Neural cell (in vitro differentiated cells): ENCODE measurements around the gene KRTAP10-3. TPM values are rescaled to one million over a fixed set of nuclear protein-coding genes. Genes with fewer than 3 reads are reported as not detected.

Experiments used
- H2AFZ ChIP-seq: fragments of 200-600, 300-800 bp; sonication (generic), shearing (Covaris generic); 2 replicates; pipeline ENCODE4 v1.6.0; 2014; ENCODE audit warnings: low read depth, mild to moderate bottlenecking, antibody characterized with exemption, low read length, moderate library complexity
- H3F3A ChIP-seq: fragments of 200-600 bp; shearing (Covaris generic); 2 replicates; pipeline ENCODE4 v1.6.1; 2016; ENCODE audit warnings: mild to moderate bottlenecking, moderate library complexity, mixed read lengths, antibody characterized with exemption, low read length; ENCODE audit not compliant: insufficient read depth, poor library complexity, severe bottlenecking
- H3K27ac ChIP-seq: fragments of 200-600, 300-800 bp; sonication (generic), shearing (Covaris generic); 2 replicates; pipeline ENCODE4 v1.5.1; 2014; ENCODE audit warnings: mild to moderate bottlenecking, low read length, moderate library complexity
- H3K27me3 ChIP-seq: fragments of 300-800, 200-600 bp; sonication (generic), shearing (Covaris generic); 2 replicates; pipeline ENCODE4 v1.6.0; 2014; ENCODE audit warnings: mild to moderate bottlenecking, low read depth, low read length, moderate library complexity; ENCODE audit not compliant: insufficient read depth
- H3K36me3 ChIP-seq: fragments of 300-800, 200-600 bp; sonication (generic), shearing (Covaris generic); 2 replicates; pipeline ENCODE4 v1.5.1; 2014; ENCODE audit warnings: mild to moderate bottlenecking, antibody characterized with exemption, low read length, moderate library complexity; ENCODE audit not compliant: insufficient read depth
- H3K4me2 ChIP-seq: fragments of 300-800, 200-600 bp; sonication (generic), shearing (Covaris generic); 2 replicates; pipeline ENCODE4 v1.6.0; 2014; ENCODE audit warnings: mild to moderate bottlenecking, low read length
- H3K4me3 ChIP-seq: fragments of 300-800, 200-600 bp; sonication (generic), shearing (Covaris generic); 2 replicates; pipeline ENCODE4 v1.5.1; 2014; ENCODE audit warnings: mild to moderate bottlenecking, low read length, moderate library complexity
- H3K79me2 ChIP-seq: fragments of 200-600 bp; shearing (Covaris generic); replicated peaks from 2 replicates; pipeline ENCODE4 v1.6.0; 2014; ENCODE audit warnings: mild to moderate bottlenecking, low read length, moderate library complexity; ENCODE audit not compliant: insufficient read depth
- H3K9ac ChIP-seq: fragments of 300-800, 200-600 bp; sonication (generic), shearing (Covaris generic); 2 replicates; pipeline ENCODE4 v1.6.1; 2016; ENCODE audit warnings: mild to moderate bottlenecking, low read length, mixed read lengths
- H3K9me2 ChIP-seq: fragments of 200-600 bp; shearing (Covaris generic); 2 replicates; pipeline ENCODE4 v1.6.1; 2016; ENCODE audit warnings: mild to moderate bottlenecking, low read length, mixed read lengths; ENCODE audit not compliant: insufficient read depth
- H3K9me3 ChIP-seq: fragments of 200-600, 300-800 bp; sonication (generic), shearing (Covaris generic); 2 replicates; pipeline ENCODE4 v1.6.1; 2016; ENCODE audit warnings: mild to moderate bottlenecking, mixed run types, low read length, moderate library complexity, mixed read lengths
- H4K20me1 ChIP-seq: fragments of 200-600 bp; shearing (Covaris generic); 2 replicates; pipeline ENCODE4 v1.6.1; 2016; ENCODE audit warnings: mild to moderate bottlenecking, mixed run types; ENCODE audit not compliant: insufficient read depth
- CTCF ChIP-seq: fragments of 450-650 bp; IDR thresholded peaks from 2 replicates; pipeline ENCODE4 v1.5.1; 2014; ENCODE audit warnings: antibody characterized with exemption, mild to moderate bottlenecking, moderate library complexity; ENCODE audit not compliant: poor library complexity, severe bottlenecking
- EP300 ChIP-seq: fragments of 450-650 bp; conservative IDR thresholded peaks from 2 replicates; pipeline ENCODE4 v1.6.1; 2014; ENCODE audit warnings: antibody characterized with exemption, mild to moderate bottlenecking, moderate library complexity; ENCODE audit not compliant: poor library complexity, severe bottlenecking
- EZH2 ChIP-seq: fragments of 200-600, 300-800 bp; shearing (Covaris generic), sonication (generic); IDR thresholded peaks from 2 replicates; pipeline ENCODE4 v1.6.1; 2014; ENCODE audit warnings: antibody characterized with exemption, low read length, borderline replicate concordance, mild to moderate bottlenecking; ENCODE audit not compliant: insufficient read depth, poor library complexity, severe bottlenecking
- MXI1 ChIP-seq: fragments of 450-650 bp; conservative IDR thresholded peaks from 2 replicates; pipeline ENCODE4 v1.6.1; 2014; ENCODE audit warnings: antibody characterized with exemption, mild to moderate bottlenecking; ENCODE audit not compliant: poor library complexity, severe bottlenecking
- POLR2AphosphoS5 ChIP-seq: IDR thresholded peaks from 2 replicates; pipeline ENCODE4 v1.6.1; 2012
- RAD21 ChIP-seq: fragments of 450-650 bp; conservative IDR thresholded peaks from 2 replicates; pipeline ENCODE4 v1.6.1; 2014; ENCODE audit warnings: antibody characterized with exemption, mild to moderate bottlenecking, moderate library complexity
- REST ChIP-seq: IDR thresholded peaks from 2 replicates; pipeline ENCODE4 v1.6.1; 2012; ENCODE audit warnings: borderline replicate concordance
- SMC3 ChIP-seq: fragments of 450-650 bp; conservative IDR thresholded peaks from 2 replicates; pipeline ENCODE4 v1.6.1; 2014; ENCODE audit warnings: antibody characterized with exemption, mild to moderate bottlenecking, moderate library complexity; ENCODE audit not compliant: poor library complexity
- TAF1 ChIP-seq: IDR thresholded peaks from 2 replicates; pipeline ENCODE4 v1.6.1; 2012; ENCODE audit warnings: low read depth
- polyA plus RNA-seq: library from polyadenylated mRNA; depleted of rRNA; stranded (reverse); fragments of >200 nt; gene quantifications from 2 replicates; pipeline ENCODE4 v1.2.3, GENCODE V29; 2014

The KRTAP10-3 gene
- polyA plus RNA-seq, 1 donor from 2014 or later: not detected

GRCh38 chr21:44542716-44543115 is 15.9 kb downstream of the KRTAP10-3 start:
- Histone ChIP-seq H3K4me2 (no peak overlapping the region), H3K9me2 (no peaks in the 10 kb centered on the region), H3K27ac (no peak overlapping the region), H4K20me1 (no peaks in the 10 kb centered on the region), H3K9me3 (no peaks in the 10 kb centered on the region), H3K79me2 (no peaks in the 10 kb centered on the region), H3K36me3 (no peaks in the 10 kb centered on the region), H2AFZ (no peak overlapping the region), H3K27me3 (no peaks in the 10 kb centered on the region), H3K4me3 (no peak overlapping the region), H3F3A (no peaks in the 10 kb centered on the region), H3K9ac (no peak overlapping the region)
- TF ChIP-seq MXI1 (no peak), RAD21 (no peak), REST (no peak)

GRCh38 chr21:44540741-44541288 is 17.8 kb downstream of the KRTAP10-3 start:
- Histone ChIP-seq H3F3A (no peaks in the 10 kb centered on the region), H3K9ac (no peak overlapping the region), H3K4me3 (no peak overlapping the region), H3K27me3 (no peaks in the 10 kb centered on the region), H4K20me1 (no peaks in the 10 kb centered on the region), H3K9me2 (no peaks in the 10 kb centered on the region), H3K27ac (no peak overlapping the region), H3K9me3 (no peaks in the 10 kb centered on the region), H3K36me3 (no peaks in the 10 kb centered on the region), H3K79me2 (no peaks in the 10 kb centered on the region), H3K4me2 (no peak overlapping the region), H2AFZ (no peak overlapping the region)
- no peak for TF ChIP-seq EP300
- no peak for TF ChIP-seq CTCF
- no peak for TF ChIP-seq POLR2AphosphoS5
- TF ChIP-seq MXI1: no peak
- TF ChIP-seq TAF1: no peak
- no peak for TF ChIP-seq RAD21
- no peak for TF ChIP-seq REST
- no peak for TF ChIP-seq SMC3
- no peak for TF ChIP-seq EZH2
